Ishikawa (cell line): ENCODE data around the gene POLR1E.

ENCODE experiments used
- EP300 ChIP-seq: IDR thresholded peaks from 2 replicates; pipeline ENCODE4 v1.6.1; 2012; ENCODE audit warnings: borderline replicate concordance
- YY1 ChIP-seq: IDR thresholded peaks from 2 replicates; pipeline ENCODE4 v1.6.1; 2012; ENCODE audit warnings: low read depth

GRCh38 chr9:37468620-37469019 lies 17.1 kb upstream of the POLR1E start:
- TF ChIP-seq EP300 (no peak), YY1 (no peak)
